ENCODE measurements around the gene HDAC4.

- TF ChIP-seq, protein P1, sequence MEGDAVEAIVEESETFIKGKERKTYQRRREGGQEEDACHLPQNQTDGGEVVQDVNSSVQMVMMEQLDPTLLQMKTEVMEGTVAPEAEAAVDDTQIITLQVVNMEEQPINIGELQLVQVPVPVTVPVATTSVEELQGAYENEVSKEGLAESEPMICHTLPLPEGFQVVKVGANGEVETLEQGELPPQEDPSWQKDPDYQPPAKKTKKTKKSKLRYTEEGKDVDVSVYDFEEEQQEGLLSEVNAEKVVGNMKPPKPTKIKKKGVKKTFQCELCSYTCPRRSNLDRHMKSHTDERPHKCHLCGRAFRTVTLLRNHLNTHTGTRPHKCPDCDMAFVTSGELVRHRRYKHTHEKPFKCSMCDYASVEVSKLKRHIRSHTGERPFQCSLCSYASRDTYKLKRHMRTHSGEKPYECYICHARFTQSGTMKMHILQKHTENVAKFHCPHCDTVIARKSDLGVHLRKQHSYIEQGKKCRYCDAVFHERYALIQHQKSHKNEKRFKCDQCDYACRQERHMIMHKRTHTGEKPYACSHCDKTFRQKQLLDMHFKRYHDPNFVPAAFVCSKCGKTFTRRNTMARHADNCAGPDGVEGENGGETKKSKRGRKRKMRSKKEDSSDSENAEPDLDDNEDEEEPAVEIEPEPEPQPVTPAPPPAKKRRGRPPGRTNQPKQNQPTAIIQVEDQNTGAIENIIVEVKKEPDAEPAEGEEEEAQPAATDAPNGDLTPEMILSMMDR (IDR thresholded peaks at IDR 0.05) = no peak
- no peak for TF ChIP-seq EZH2 (IDR thresholded peaks at IDR 0.05; ENCODE audit: borderline replicate concordance, insufficient read depth, low read depth, low read length, poor library complexity, severe bottlenecking)
Observed at GRCh38 chr2:239073270-239073669, 327.6 kb downstream of the HDAC4 start.
